NCI-H146 treated with DMSO at 0.1 percent for 48 hours (cell line): Measurements from ENCODE around the gene GLA.

ENCODE experiments used
- DNase-seq: peaks from one replicate; lab custom pipeline; 2025; ENCODE audit not compliant: unreplicated experiment; lab: John Stamatoyannopoulos, UW

GLA gene

DNA sequence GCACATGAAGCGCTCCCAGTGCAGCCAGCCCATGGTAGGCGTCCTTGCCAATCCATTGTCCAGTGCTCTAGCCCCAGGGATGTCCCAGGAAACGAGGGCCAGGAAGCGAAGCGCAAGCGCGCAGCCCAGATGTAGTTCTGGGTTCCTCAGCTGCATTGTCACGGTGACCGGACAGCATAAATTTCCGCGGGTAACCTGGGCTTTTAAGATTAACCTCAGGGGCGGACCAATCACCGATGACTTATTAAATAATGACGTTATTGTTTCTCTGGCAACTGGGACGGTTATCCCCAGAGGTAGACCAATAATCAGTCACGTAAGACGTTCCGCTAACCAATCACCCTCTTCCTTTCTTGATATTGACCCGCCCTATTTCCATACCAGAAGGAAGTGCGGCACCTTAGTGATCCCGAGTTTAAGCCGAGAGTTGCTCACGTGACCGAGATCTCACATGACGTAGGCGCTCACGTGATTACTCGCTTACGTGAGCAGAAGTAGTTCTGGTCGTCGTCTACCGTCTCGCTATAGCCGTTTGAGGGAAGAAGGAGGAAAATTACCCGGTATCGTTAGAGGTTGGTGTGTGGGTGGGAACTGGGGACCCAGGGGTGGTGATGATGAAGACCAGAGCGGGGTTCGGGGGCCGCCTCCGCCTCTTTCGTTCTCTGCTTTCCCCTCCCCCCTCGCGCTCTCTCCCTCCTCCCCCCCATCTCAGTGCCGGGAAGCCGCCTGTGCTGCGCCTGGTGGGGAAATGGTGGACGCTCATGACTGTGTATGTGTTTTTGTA, at the start of gene GLA, which contains the start of gene HNRNPH2:
TSS of gene GLA (minus strand) at position 178 of the 784 bp plus-strand sequence. CDS start at position 156, 22 bp downstream.
TSS of gene HNRNPH2 (plus strand) at position 475 of the 784 bp plus-strand sequence. CDS start 3,767 bp downstream, outside the sequence.
- peak; percentile 95 for DNase-seq

DNA sequence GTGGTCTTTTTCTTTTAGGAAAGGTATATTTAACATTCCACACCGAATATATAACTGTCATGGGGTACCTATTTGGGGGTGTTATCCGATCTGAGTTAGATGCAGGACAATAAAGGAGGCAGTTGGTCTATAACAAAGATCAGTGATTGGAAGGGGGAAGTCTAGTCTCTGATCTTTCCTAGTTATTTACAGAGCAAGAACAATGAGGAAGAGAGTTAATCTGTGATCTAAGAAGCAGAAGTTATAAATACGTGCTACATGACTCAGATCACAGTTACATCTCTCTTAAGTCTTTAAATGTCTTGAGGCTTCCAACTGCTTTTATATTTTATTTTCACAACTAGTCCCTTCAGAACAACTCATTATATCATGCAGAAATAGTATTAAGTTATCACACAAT, 44.3 kb upstream of the GLA start:
- DNase-seq: no peak

DNA sequence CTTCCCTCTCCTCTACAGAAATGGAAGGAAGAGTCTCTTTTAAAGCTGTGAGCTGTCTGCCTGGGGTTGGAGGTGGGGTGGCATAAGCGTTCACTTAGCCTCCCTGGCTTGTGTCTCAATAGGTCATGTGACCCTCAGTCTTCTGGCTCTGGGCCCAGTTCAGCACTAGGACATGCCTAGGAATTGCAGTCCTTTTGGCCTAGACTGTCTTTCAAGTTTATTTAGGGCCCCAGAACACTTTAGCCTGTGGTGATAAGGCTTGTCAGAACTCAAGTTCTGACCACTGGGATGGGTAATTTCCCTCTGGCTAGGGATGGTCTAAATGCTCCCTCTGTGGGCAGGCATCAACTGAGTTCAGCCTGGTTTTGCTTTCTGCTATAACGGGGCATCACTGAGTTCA, 43.2 kb upstream of the GLA start:
- no peak for DNase-seq

DNA sequence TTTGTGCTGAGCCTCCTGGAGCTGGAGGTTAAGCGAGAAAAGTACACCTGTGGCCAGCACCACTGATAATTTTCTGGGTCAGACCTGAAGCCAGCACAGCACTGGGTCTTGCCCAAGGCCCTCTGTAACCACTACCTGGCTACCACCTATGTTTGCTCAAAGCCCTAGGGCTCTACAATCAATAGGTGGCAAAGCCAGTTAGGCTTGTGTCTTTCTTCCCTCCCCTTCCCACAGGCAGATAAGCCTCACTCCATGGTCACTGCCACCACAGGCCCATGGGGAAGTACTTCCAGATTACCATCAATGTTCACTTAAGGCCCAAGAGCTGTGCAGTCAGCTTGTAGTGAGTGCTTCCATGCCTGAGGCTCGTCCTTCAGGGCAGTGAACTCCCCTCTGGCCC, 42.4 kb upstream of the GLA start:
- DNase-seq: no peak

DNA sequence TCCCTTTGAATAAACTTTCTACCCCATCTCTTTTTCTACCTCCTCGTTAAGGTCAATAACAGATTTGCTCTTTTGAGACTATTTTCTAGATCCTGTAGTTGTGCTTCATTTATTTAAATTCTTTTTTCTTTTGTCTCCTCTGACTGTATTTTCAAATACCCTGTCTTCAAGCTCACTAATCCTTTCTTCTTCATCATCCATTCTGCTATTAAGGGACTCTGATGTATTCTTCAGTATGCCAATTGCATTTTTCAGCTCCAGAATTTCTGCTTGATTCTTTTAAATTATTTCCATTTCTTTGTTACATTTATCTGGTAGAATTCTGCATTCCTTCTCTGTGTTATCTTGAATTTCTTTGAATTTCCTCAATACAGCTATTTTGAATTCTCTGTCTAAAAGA, 41.6 kb upstream of the GLA start:
- no peak for DNase-seq

DNA sequence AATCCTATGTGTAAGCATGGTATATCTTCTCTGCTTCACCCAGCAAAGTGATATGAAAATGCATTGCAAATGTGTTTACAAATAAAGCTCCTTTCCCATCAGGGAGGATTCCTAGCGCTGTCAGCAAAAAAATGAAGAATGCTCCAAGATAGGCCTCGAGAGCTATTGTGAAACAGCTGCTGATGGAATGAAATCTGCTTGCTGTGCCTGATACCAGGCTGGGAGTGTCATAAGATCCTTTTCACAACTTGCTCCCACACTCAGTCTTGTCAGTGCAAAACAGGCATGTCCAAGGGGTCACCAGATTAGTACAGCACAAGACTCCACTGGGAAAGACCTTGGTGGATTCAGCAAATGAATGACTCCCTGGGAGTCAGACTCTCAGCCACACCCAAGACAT, 34.4 kb upstream of the GLA start:
- DNase-seq: no peak

DNA sequence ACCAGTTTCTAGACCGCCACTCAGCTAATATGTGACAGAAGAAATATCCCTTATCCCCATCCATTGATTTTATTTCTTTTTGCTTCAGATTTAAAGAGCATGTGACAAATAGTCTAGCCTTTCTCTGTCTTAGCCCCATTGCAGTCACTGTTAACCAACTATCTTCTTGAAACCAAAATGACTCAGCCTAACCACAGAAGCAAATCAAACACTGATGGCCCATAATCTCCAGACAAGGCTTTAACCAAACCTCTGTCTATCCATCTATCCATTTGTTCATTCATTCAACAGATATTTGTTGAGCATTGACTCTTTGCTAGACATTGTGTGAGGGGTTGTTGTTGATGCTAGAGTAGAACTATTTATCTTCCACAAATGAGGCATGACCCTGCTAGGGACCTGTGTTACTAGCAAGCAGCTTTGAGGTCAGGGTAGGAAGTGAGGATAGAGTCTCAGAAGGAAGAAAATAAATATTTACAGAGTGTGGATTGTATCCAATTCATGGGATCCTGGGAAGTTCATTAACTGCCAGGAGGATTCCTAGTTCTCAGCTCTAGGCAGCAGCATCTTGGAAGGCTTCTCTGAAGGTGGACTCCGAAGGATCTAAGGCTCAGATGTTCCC, 22.8 kb upstream of the GLA start:
- DNase-seq: no peak

DNA sequence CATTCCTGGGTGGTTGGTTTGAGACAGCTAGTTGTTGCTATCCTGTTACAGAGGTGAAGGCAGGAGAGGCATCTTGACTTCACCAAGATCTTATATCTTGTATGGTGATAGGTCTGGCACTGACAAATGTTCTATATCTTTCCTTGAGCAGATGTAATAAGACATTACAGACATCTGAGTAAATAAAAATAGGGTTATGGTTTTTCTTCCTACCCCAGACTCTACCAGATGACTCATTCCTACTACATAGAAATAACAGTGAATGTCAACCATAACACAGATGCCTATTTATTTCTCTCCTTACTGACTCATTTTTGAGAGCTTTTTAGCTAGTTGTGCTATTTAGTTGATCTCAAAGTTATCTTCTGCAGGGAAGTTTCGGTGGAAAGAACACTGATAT, 22.2 kb upstream of the GLA start:
- DNase-seq: no peak

DNA sequence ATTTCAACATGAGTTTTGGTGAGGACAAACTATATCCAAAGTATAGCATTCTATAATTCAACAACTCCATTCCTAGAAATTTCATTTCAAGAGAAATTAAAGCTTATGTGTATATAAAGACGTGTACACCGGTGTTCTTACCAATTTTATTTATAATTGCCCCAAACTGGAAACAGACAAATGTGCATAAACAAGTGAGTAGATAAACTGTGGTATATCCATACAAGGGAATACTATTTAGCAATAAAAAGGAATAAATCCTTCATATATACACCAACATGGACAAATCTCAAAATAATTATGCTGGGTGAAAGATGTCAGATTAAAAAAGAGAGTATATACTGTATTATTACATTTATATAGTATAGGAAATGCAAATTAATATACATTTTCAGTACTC, 20.2 kb upstream of the GLA start:
- DNase-seq: no peak

DNA sequence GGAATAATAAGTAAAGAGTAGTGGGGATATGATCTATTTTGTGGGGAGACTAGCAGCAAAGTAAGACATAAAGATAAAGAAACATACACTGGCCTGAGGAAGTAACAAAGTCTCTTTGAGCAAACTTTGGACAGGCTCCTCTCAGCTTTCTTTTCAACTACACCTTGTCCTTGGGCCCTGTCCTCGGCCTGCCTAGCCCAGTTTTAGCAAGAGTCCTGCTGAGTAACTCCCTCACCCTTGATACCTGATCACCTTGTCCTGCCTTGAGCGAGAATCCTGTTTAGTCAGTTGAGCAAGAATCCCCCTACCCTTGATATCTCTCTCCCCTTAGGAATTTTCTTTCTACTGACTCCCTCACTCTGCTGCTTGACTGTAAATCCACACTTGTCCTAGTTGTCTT, 11.8 kb upstream of the GLA start:
- no peak for DNase-seq

DNA sequence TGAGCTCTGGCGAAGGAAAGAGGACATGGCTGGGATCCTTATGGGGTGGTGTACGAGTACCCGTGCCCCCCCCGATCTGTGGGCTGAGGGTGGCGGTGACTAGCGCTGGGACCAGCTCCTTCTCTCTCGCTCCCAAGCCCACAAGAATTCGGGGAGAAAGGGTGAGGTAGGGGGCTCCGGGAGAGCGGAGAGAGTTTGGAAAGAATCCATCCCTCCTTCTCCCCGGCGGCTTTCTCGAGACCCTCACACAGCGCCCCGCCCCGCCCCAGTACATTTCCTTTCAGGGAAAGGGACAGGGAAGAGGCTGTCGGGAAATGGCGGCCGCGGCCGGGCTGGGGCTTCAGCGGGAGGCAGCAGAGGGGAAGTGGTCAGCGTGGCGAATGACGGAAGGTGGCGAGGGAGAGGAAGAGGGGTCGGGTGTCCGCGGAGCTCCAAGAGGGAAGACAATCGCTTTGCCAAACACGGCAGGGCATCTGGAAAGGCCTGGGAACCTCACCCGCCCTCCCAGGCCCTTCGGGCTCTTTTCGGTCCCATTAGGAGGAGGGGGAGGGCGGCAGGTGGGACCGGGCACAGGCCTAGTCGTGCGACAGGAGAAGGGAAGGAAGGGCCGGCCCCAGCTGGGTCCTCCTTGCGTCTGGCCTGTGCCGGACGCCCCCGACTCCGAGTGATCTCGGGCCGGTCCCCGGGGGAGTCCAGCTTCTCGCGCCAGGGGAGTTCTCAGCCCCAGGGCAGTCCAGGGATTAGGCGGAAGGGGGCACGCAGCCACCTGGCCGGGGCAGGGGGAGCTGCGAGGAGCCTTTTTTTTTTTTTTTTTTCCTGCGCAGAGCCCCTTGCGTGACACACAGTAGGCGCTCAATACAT, 10.5 kb upstream of the GLA start:
- peak; percentile 35 for DNase-seq

DNA sequence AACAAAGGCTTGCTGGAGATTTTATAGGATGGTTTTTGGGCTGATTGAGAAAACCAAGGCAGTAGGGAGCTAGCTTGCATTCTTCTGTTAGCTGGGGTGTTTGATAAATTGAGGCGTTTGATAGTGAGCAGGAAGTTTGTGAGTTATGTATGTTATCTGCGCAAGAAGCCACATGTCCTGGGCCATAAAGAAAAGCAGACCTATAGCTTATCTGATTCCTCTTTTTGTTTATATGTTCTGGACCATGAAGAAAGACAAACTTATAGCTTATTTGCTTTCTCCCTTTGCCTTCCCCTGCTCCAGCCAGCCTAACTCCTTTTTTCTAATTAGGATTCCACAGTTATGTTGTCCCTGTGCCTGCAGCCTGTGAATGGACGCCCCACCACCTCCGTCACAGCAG, 9.5 kb upstream of the GLA start:
- DNase-seq: no peak

DNA sequence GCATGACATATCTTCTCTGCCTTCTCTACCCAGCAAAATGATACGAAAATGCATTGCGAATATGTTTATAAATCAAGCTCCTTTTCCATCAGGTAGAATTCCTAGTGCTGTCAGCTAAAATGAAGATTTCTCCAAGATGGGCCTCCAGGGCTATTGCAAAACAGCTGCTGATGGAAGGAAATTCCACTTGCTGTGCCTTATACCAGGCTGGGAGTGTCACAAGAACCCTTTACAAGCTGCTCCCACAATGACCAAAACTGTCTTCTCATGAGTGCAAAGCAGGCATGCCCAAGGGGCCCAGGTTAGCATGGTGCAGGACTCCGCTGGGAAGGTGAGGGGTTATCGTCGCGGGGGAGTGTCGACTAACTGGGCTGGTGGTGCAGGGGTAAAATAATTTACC, 9.0 kb upstream of the GLA start:
- no peak for DNase-seq

DNA sequence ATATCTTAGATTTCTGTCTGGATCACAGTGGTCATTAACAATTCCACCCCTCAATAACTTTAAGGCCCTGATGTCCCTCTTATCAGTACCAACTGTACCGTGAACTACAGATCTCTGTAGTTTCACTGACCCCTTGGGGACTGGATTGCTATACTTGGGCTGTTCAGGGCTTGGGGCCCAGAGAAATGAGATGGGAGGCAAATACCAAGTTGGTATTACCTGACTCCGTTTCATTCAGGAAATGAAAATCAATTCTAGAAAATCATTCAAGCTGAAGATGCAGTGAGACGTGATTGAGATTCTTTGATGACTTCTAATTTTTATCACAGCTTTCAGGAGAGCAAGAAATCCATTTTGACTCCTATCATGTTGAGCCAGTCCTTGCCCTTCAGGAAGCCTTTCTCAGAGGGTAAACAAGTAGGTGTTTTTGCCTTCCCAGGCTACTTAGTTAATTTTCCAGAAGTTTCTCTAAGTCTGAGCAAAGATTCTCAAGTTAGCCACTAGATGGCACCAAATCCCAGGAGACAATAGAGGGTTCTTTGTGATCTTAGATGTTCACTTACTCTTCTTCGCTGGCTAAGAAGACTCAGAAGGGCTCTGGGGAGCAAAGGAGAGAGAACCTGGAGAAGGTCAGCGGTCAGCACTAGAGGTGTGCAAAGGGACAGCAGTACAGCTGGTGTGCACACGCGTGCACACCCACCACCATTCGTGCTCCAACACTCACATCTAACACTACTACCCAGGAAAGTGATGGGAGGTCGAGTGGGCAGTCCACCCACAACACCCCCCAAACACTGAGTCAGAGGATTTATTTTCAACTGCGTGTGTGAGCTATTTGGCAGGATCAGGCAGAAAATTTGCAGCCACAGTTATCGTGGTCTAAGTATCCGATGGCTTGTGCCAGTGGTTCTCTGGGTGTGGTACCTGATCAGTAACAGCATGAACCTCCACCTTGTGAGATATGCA, 7.7 kb upstream of the GLA start:
- peak; percentile 32 for DNase-seq

DNA sequence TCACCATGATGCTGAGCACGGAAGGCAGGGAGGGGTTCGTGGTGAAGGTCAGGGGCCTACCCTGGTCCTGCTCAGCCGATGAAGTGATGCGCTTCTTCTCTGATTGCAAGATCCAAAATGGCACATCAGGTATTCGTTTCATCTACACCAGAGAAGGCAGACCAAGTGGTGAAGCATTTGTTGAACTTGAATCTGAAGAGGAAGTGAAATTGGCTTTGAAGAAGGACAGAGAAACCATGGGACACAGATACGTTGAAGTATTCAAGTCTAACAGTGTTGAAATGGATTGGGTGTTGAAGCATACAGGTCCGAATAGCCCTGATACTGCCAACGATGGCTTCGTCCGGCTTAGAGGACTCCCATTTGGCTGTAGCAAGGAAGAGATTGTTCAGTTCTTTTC, 4.3 kb upstream of the GLA start:
- no peak for DNase-seq

DNA sequence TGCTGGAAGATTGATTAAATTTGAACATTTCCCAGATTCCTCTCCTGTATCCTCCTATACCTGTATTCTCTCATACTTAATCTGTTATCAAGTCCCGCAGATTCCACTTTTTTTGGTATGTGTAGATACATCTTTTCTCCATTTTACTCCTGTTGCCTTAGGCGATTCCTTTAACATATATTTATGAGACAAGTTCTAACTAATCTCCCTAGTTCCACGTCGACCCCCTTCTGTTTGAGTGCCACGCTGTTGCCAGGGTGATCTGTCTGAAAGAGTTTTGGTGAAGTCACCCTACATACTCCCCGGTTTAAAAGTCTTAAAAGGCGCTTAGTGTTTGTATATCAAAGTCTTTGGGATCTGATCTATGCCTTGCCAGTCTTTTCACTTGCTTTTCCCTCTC, 2.7 kb upstream of the GLA start:
- no peak for DNase-seq

DNA sequence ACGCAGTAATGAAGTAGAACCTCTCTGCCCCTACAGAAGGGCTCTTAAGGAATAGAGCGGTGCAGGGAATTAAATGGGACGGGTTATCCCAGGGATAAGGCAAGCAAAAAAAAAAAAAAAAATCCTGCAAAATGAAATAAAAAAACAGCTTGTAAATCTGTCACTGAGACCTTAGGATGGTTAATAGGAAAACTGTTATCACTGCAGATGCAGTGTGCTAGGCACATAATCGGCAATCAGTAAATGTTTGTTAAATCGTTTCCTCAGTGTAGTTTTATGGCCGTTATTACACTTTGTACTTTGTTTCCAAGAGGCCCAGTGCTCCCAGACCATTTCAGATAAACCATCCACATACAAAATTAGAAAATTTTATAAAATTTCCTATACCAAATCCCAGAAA, 1.3 kb upstream of the GLA start:
- DNase-seq: no peak

DNA sequence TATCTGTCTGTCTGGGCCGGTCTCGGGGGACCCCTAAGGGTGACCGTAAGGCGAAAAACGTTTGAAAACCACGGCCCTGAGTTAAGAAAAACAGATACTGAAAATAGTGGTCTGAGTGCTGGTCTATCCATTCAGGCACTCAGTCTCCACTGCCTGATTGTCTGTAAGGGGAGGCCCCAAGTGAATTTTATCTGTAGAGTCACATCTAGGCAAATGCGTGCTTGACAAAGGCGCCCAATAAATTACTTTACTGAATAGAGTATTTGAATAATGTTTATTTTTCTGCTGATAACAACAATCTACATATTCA, 762 bp upstream of the GLA start:
- no peak for DNase-seq

DNA sequence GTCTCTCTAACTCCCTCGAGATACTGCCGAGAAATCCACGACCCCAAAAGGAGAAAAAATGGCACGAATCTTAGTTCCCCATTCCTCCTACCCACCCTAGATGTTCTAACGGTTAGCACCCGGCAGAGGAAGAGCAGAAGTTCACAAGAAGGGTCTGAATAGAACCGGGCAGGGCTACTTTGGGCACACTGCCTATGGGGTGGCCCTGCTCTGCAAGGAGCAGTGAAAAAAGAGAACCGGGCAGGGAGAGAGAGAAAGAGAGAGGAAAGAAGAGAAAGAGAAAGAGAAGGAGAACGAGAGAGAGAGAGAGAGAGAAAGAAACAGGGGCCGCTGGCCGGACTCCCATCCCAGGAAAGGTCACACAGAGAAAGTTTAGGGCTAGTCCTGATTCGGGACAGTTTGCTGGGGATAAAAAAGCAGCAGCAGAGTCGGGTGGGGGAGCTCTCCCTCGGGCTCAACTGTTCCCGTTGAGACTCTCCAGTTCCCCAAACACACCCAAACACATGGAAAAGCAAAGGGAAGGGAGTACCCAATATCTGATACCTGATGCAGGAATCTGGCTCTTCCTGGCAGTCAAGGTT, 468 bp downstream of the GLA start:
- no peak for DNase-seq

DNA sequence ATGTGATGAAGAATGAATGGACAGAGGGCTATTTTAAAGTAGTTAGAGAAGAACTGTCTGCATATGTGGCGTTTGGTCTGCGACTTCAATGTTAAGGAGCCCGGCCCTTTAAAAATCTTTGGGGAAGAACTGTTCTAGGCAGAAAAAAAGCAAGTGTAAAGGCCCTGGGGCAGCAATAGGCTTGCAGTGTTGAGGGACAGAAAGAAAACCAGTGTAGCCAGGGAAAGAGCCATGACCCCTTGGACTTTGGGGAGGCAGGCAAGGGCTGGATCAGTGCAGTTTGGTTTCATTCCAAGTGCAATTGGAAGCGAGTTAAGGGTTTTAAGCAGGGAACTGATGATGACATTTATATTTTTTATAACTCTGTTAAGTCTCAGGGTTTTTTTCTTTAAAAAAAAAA, 7.9 kb downstream of the GLA start:
- no peak for DNase-seq

DNA sequence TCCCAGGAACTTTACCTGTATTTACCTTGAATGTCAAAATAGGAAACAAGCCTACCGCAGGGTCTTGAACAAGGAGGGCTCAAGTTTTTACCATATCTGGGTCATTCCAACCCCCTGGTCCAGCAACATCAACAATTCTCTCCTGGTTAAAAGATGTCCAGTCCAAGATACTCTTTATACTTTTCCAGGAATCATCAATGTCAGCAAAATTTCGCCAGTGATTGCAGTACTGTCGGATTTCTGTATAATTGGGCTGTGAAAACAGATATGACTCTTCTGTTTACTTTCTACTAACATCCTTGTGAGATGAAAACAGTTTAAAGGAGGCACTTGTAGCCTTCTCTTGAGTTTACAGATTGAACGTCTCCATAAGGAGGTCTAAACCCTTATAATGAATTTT, 9.0 kb downstream of the GLA start:
- DNase-seq: no peak
